HepG2 (cell line): ENCODE measurements around the gene LTB4R. TPM values are rescaled to one million over a fixed set of nuclear protein-coding genes. Genes with fewer than 3 reads are reported as not detected.

Experiments
- FOXA1 ChIP-seq, 2 experiments: fragments of 450-650 bp in 1 of 2; sonication (generic) in 1 of 2; formaldehyde crosslinking in 1 of 2; IDR thresholded peaks; 2 replicates each; pipeline versions ENCODE4 v1.4.0 to v1.6.1; 2016 to 2020; ENCODE audit warnings: missing genetic modification reagents in 1 of 2
- MAFK ChIP-seq, 2 experiments: IDR thresholded peaks in 1 of 2; conservative IDR thresholded peaks in 1 of 2; 2 replicates each; pipeline ENCODE4 v1.6.1; 2011; ENCODE audit warnings: improper control_type of control experiment in 2 of 2, low read length in 2 of 2
- MXD3 ChIP-seq: IDR thresholded peaks from 2 replicates; pipeline ENCODE4 v1.6.1; 2016; ENCODE audit warnings: mild to moderate bottlenecking, missing biosample characterization, missing genetic modification reagents
- NFRKB ChIP-seq: fragments of 450-650 bp; IDR thresholded peaks from 2 replicates; pipeline ENCODE4 v1.6.1; 2017
- NKX3-1 ChIP-seq: sonication (generic); formaldehyde crosslinking; IDR thresholded peaks from 2 replicates; pipeline ENCODE4 v1.5.0; 2020; ENCODE audit warnings: missing genetic modification reagents
- NR3C1 ChIP-seq: sonication (generic); formaldehyde crosslinking; IDR thresholded peaks from 2 replicates; pipeline ENCODE4 v1.4.0; 2020; ENCODE audit warnings: missing genetic modification reagents
- REPIN1 ChIP-seq: sonication (generic); formaldehyde crosslinking; IDR thresholded peaks from 2 replicates; pipeline ENCODE4 v1.8.0; 2022; ENCODE audit warnings: missing genetic modification reagents, low read depth, mild to moderate bottlenecking, borderline replicate concordance
- SMARCC2 ChIP-seq: fragments of 450-650 bp; IDR thresholded peaks from 2 replicates; pipeline ENCODE4 v1.6.1; 2017; ENCODE audit warnings: antibody characterized with exemption, mild to moderate bottlenecking
- TP53 ChIP-seq: sonication (generic); formaldehyde crosslinking; conservative IDR thresholded peaks from 2 replicates; pipeline ENCODE4 v1.4.0; 2020; ENCODE audit warnings: missing genetic modification reagents
- ZNF546 ChIP-seq: sonication (generic); formaldehyde crosslinking; conservative IDR thresholded peaks from 2 replicates; pipeline ENCODE4 v1.8.1; 2023; ENCODE audit warnings: mild to moderate bottlenecking, missing genetic modification reagents
- ZNF747 ChIP-seq: sonication (generic); formaldehyde crosslinking; IDR thresholded peaks from 2 replicates; pipeline ENCODE4 v1.8.1; 2023; ENCODE audit warnings: missing genetic modification reagents, mild to moderate bottlenecking, borderline replicate concordance
- polyA plus RNA-seq, 8 experiments: library from polyadenylated mRNA; depleted of rRNA in 3 of 8; stranded (reverse) in 7 of 8; unstranded in 1 of 8; fragments of >200 nt; fragmentation: Illumina TruSeq in 4 of 8; extraction: Trizol in 4 of 8; gene quantifications; 2 replicates each; pipeline versions ENCODE4 v1.2.1 to v1.2.3, GENCODE V29; 2011 to 2016; ENCODE audit warnings: low read depth in 4 of 8, missing spikeins in 1 of 8, mixed read lengths in 1 of 8; ENCODE audit not compliant: insufficient read depth in 1 of 8
- total RNA-seq, 5 experiments: library from RNA; depleted of rRNA; stranded (reverse); fragments of >200 nt; fragmentation: Illumina TruSeq; extraction: Trizol; gene quantifications; 2 replicates each; pipeline ENCODE4 v1.2.3, GENCODE V29; 2016; ENCODE audit warnings: low read depth in 1 of 5
- TF ChIP-seq, protein P1 (sequence below): sonication (generic); formaldehyde crosslinking; IDR thresholded peaks from 2 replicates; pipeline ENCODE4 v1.5.0; 2020; ENCODE audit warnings: mild to moderate bottlenecking, missing genetic modification reagents, borderline replicate concordance
- TF ChIP-seq, protein P2 (sequence below): sonication (generic); formaldehyde crosslinking; IDR thresholded peaks from 2 replicates; pipeline ENCODE4 v1.5.1; 2020; ENCODE audit warnings: mild to moderate bottlenecking, moderate library complexity, missing genetic modification reagents
- TF ChIP-seq, protein P3 (sequence below): sonication (generic); formaldehyde crosslinking; IDR thresholded peaks from 2 replicates; pipeline ENCODE4 v1.5.1; 2020; ENCODE audit warnings: mild to moderate bottlenecking, missing genetic modification reagents, borderline replicate concordance
- TF ChIP-seq, protein P4 (sequence below): sonication (generic); formaldehyde crosslinking; IDR thresholded peaks from 2 replicates; pipeline ENCODE4 v1.8.0; 2022; ENCODE audit warnings: missing genetic modification reagents, mild to moderate bottlenecking, inconsistent platforms, borderline replicate concordance
- TF ChIP-seq, protein P5 (sequence below): sonication (generic); formaldehyde crosslinking; IDR thresholded peaks from 2 replicates; pipeline ENCODE4 v1.5.0; 2020; ENCODE audit warnings: missing genetic modification reagents

The LTB4R gene
- total and polyA plus RNA-seq, 2 of the 13 experiments (the other 11 are each of a cell fraction or from before 2014, with no cell fraction given) = 3.2 to 8.2 TPM

- TF ChIP-seq, protein P1, sequence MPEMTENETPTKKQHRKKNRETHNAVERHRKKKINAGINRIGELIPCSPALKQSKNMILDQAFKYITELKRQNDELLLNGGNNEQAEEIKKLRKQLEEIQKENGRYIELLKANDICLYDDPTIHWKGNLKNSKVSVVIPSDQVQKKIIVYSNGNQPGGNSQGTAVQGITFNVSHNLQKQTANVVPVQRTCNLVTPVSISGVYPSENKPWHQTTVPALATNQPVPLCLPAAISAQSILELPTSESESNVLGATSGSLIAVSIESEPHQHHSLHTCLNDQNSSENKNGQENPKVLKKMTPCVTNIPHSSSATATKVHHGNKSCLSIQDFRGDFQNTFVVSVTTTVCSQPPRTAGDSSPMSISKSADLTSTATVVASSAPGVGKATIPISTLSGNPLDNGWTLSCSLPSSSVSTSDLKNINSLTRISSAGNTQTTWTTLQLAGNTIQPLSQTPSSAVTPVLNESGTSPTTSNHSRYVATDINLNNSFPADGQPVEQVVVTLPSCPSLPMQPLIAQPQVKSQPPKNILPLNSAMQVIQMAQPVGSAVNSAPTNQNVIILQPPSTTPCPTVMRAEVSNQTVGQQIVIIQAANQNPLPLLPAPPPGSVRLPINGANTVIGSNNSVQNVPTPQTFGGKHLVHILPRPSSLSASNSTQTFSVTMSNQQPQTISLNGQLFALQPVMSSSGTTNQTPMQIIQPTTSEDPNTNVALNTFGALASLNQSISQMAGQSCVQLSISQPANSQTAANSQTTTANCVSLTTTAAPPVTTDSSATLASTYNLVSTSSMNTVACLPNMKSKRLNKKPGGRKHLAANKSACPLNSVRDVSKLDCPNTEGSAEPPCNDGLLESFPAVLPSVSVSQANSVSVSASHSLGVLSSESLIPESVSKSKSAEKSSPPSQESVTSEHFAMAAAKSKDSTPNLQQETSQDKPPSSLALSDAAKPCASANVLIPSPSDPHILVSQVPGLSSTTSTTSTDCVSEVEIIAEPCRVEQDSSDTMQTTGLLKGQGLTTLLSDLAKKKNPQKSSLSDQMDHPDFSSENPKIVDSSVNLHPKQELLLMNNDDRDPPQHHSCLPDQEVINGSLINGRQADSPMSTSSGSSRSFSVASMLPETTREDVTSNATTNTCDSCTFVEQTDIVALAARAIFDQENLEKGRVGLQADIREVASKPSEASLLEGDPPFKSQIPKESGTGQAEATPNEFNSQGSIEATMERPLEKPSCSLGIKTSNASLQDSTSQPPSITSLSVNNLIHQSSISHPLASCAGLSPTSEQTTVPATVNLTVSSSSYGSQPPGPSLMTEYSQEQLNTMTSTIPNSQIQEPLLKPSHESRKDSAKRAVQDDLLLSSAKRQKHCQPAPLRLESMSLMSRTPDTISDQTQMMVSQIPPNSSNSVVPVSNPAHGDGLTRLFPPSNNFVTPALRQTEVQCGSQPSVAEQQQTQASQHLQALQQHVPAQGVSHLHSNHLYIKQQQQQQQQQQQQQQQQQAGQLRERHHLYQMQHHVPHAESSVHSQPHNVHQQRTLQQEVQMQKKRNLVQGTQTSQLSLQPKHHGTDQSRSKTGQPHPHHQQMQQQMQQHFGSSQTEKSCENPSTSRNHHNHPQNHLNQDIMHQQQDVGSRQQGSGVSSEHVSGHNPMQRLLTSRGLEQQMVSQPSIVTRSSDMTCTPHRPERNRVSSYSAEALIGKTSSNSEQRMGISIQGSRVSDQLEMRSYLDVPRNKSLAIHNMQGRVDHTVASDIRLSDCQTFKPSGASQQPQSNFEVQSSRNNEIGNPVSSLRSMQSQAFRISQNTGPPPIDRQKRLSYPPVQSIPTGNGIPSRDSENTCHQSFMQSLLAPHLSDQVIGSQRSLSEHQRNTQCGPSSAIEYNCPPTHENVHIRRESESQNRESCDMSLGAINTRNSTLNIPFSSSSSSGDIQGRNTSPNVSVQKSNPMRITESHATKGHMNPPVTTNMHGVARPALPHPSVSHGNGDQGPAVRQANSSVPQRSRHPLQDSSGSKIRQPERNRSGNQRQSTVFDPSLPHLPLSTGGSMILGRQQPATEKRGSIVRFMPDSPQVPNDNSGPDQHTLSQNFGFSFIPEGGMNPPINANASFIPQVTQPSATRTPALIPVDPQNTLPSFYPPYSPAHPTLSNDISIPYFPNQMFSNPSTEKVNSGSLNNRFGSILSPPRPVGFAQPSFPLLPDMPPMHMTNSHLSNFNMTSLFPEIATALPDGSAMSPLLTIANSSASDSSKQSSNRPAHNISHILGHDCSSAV (CRISPR knock-in tag) = no peak
- TF ChIP-seq MAFK (conservative IDR thresholded peaks at IDR 0.05 in 1 of 2, IDR thresholded peaks at IDR 0.05 in 1 of 2; ENCODE audit: low read length in 2 of 2) (no peak), FOXA1 (IDR thresholded peaks at IDR 0.05) (no peak), FOXA1 (CRISPR knock-in tag; IDR thresholded peaks at IDR 0.05) (no peak), NKX3-1 (CRISPR knock-in tag) (no peak), MXD3 (CRISPR knock-in tag) (no peak), ZNF747 (CRISPR knock-in tag) (no peak), REPIN1 (CRISPR knock-in tag) (no peak), TP53 (no peak), NFRKB (no peak), SMARCC2 (no peak), ZNF546 (CRISPR knock-in tag) (no peak), NR3C1 (CRISPR knock-in tag) (no peak)
- TF ChIP-seq, protein P2, sequence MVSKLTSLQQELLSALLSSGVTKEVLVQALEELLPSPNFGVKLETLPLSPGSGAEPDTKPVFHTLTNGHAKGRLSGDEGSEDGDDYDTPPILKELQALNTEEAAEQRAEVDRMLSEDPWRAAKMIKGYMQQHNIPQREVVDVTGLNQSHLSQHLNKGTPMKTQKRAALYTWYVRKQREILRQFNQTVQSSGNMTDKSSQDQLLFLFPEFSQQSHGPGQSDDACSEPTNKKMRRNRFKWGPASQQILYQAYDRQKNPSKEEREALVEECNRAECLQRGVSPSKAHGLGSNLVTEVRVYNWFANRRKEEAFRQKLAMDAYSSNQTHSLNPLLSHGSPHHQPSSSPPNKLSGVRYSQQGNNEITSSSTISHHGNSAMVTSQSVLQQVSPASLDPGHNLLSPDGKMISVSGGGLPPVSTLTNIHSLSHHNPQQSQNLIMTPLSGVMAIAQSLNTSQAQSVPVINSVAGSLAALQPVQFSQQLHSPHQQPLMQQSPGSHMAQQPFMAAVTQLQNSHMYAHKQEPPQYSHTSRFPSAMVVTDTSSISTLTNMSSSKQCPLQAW (CRISPR knock-in tag) = peak; percentile 50
- TF ChIP-seq, protein P3, sequence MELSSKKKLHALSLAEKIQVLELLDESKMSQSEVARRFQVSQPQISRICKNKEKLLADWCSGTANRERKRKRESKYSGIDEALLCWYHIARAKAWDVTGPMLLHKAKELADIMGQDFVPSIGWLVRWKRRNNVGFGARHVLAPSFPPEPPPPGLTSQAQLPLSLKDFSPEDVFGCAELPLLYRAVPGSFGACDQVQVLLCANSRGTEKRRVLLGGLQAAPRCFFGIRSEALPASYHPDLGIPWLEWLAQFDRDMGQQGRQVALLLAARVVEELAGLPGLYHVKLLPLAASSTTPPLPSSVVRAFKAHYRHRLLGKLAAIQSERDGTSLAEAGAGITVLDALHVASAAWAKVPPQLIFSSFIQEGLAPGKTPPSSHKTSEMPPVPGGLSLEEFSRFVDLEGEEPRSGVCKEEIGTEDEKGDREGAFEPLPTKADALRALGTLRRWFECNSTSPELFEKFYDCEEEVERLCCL (CRISPR knock-in tag) = no peak
- TF ChIP-seq, protein P4, sequence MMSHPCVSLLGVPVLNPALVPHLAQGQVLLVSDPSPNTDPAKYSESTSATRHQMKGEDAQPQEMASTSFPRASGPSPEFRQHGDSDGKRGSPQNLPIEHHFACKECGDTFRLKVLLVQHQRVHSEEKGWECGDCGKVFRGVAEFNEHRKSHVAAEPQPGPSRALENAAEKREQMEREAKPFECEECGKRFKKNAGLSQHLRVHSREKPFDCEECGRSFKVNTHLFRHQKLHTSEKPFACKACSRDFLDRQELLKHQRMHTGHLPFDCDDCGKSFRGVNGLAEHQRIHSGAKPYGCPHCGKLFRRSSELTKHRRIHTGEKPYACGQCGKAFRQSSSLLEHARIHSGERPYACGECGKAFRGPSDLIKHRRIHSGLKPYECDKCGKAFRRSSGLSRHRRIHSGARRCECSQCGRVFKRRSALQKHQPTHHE (CRISPR knock-in tag) = no peak
- TF ChIP-seq, protein P5, sequence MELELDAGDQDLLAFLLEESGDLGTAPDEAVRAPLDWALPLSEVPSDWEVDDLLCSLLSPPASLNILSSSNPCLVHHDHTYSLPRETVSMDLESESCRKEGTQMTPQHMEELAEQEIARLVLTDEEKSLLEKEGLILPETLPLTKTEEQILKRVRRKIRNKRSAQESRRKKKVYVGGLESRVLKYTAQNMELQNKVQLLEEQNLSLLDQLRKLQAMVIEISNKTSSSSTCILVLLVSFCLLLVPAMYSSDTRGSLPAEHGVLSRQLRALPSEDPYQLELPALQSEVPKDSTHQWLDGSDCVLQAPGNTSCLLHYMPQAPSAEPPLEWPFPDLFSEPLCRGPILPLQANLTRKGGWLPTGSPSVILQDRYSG (CRISPR knock-in tag) = no peak
Measured at GRCh38 chr14:24315243-24315806, 4.0 kb downstream of the LTB4R start (continued).
